Esophagus muscularis mucosa (tissue), 4 donors: Measurements from ENCODE around the gene PLEK.

Experiments used
- EP300 ChIP-seq: sonication (generic); formaldehyde crosslinking; IDR thresholded peaks from one replicate; pipeline ENCODE4 v1.6.1; 2017; ENCODE audit warnings: antibody characterized with exemption
- POLR2A ChIP-seq: fragments of 450-650 bp; IDR thresholded peaks from one replicate; pipeline ENCODE4 v1.6.1; 2017; ENCODE audit warnings: antibody characterized with exemption, moderate library complexity, mild to moderate bottlenecking, low read depth
- TF ChIP-seq, protein P1 (sequence below), 3 experiments: fragments of 200-600 bp in 2 of 3; fragments of 450-650 bp in 1 of 3; sonication (generic) in 2 of 3; IDR thresholded peaks; one replicate each; pipeline ENCODE4 v1.5.1; 2017 to 2019; ENCODE audit warnings: antibody characterized with exemption in 3 of 3, mild to moderate bottlenecking in 2 of 3, moderate library complexity in 1 of 3

DNA sequence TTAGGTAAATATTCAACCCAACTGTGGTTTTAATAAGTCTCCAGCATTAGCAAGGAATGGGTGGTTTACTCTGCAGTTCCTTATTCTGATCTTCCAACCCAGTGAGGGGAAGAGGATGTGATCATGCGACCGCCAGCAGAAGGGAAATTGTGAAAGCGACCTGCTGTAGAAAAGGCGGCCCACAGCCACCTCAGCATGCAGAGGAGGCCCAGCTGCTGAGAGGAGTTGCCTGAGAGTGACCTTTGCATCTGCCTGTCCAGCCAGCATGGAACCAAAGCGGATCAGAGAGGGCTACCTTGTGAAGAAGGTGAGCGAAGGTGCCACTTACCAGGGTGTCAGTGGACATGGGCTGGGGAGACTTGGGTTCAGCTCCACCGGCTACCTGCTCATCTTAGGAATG is at the start of gene PLEK:
- TF ChIP-seq POLR2A (no peak), EP300 (no peak)
- TF ChIP-seq, protein P1, sequence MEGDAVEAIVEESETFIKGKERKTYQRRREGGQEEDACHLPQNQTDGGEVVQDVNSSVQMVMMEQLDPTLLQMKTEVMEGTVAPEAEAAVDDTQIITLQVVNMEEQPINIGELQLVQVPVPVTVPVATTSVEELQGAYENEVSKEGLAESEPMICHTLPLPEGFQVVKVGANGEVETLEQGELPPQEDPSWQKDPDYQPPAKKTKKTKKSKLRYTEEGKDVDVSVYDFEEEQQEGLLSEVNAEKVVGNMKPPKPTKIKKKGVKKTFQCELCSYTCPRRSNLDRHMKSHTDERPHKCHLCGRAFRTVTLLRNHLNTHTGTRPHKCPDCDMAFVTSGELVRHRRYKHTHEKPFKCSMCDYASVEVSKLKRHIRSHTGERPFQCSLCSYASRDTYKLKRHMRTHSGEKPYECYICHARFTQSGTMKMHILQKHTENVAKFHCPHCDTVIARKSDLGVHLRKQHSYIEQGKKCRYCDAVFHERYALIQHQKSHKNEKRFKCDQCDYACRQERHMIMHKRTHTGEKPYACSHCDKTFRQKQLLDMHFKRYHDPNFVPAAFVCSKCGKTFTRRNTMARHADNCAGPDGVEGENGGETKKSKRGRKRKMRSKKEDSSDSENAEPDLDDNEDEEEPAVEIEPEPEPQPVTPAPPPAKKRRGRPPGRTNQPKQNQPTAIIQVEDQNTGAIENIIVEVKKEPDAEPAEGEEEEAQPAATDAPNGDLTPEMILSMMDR (IDR thresholded peaks at IDR 0.05): no peak
